ENCODE results near the gene CCDC87.

DNA sequence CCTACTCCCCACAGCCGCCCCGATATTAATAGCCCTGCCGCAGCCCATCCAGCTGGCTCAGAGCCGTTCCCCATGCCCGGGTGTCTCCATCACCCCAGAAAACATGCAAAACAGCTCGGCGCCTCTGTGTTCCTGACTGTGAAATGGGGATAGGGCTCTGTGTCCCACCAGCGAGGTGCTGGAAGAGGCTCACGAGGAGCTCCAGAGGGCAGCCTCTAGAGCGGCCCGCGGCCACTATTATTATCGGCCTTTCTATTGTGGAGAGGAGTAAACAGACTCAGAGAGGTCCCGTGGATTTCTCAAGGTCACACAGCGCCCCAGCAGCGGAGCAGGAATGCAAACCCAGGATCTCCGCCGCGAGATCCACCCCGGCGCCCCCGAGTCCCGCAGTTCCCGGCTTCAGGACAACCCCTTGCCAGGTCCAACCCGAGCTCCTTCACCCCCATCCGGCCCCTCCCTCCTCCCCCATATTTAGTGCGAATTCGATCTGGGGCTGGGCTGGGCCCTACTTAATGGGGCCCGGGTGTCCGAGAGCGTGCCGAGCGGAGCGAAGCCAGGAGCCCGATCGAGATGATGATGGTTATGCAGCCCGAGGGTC is 46.4 kb downstream of the CCDC87 start, which contains the start of gene ACTN3:
- no peak for TF ChIP-seq NFIC (IDR thresholded peaks at IDR 0.05)
- no peak for TF ChIP-seq CEBPB (IDR thresholded peaks at IDR 0.05)
- TF ChIP-seq EP300 (IDR thresholded peaks at IDR 0.05; ENCODE audit: borderline replicate concordance), result no peak
- TF ChIP-seq, protein P1, sequence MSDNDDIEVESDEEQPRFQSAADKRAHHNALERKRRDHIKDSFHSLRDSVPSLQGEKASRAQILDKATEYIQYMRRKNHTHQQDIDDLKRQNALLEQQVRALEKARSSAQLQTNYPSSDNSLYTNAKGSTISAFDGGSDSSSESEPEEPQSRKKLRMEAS (IDR thresholded peaks at IDR 0.05), result no peak; the same call in 1 of the 2 replicates
- no peak for TF ChIP-seq TAF1 (IDR thresholded peaks at IDR 0.05; ENCODE audit: low read depth)
- 0 out of 2 replicates have a peak, but pooled peaks have one; percentile 10 for TF ChIP-seq YY1 (IDR thresholded peaks at IDR 0.05; ENCODE audit: low read depth)
- TF ChIP-seq FOXM1 (IDR thresholded peaks at IDR 0.05; ENCODE audit: borderline replicate concordance, low read depth), result no peak
- no peak for TF ChIP-seq CREB1 (IDR thresholded peaks at IDR 0.05; ENCODE audit: low read depth)

Measured in Ishikawa (cell line).